ENCODE results near the gene ACOT11. TPM values are rescaled to one million over a fixed set of nuclear protein-coding genes. Genes with fewer than 3 reads are reported as not detected.

The ACOT11 gene
- total RNA-seq, 1 donor from 2014 or later = 0.25 TPM

- peaks cover 9% of the 10 kb centered on the region for H3K9me3 Mint-ChIP-seq (ENCODE audit: low read depth)
- no peak overlapping the region for H3K4me3 Mint-ChIP-seq (ENCODE audit: unreplicated experiment)
- H3K27ac Mint-ChIP-seq (ENCODE audit: unreplicated experiment) = no peak overlapping the region
- H3K27me3 Mint-ChIP-seq (ENCODE audit: low read depth) = peaks cover 2% of the 10 kb centered on the region
- peaks cover 8% of the 10 kb centered on the region for H3K4me1 Mint-ChIP-seq (ENCODE audit: low read depth)
- TF ChIP-seq, protein P1, sequence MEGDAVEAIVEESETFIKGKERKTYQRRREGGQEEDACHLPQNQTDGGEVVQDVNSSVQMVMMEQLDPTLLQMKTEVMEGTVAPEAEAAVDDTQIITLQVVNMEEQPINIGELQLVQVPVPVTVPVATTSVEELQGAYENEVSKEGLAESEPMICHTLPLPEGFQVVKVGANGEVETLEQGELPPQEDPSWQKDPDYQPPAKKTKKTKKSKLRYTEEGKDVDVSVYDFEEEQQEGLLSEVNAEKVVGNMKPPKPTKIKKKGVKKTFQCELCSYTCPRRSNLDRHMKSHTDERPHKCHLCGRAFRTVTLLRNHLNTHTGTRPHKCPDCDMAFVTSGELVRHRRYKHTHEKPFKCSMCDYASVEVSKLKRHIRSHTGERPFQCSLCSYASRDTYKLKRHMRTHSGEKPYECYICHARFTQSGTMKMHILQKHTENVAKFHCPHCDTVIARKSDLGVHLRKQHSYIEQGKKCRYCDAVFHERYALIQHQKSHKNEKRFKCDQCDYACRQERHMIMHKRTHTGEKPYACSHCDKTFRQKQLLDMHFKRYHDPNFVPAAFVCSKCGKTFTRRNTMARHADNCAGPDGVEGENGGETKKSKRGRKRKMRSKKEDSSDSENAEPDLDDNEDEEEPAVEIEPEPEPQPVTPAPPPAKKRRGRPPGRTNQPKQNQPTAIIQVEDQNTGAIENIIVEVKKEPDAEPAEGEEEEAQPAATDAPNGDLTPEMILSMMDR (IDR thresholded peaks at IDR 0.05) = no peak
- peak; percentile 36 for DNase-seq (ENCODE audit: low spot score)
- H3K36me3 Mint-ChIP-seq (ENCODE audit: low read depth) = peaks cover 3% of the 10 kb centered on the region
Observed at GRCh38 chr1:54553602-54554313, 5.7 kb downstream of the ACOT11 start.

- H3K4me3 Mint-ChIP-seq (ENCODE audit: unreplicated experiment) = no peak overlapping the region
- H3K27ac Mint-ChIP-seq (ENCODE audit: unreplicated experiment) = no peak overlapping the region
- TF ChIP-seq, protein P1 (IDR thresholded peaks at IDR 0.05) = no peak
- H3K27me3 Mint-ChIP-seq (ENCODE audit: low read depth) = peaks cover 5% of the 10 kb centered on the region
- H3K4me1 Mint-ChIP-seq (ENCODE audit: low read depth) = peaks cover 8% of the 10 kb centered on the region
- no peak for DNase-seq (ENCODE audit: low spot score)
- H3K9me3 Mint-ChIP-seq (ENCODE audit: low read depth) = peaks cover 9% of the 10 kb centered on the region
- peaks cover 3% of the 10 kb centered on the region for H3K36me3 Mint-ChIP-seq (ENCODE audit: low read depth)
Observed at GRCh38 chr1:54556110-54556509, 8.1 kb downstream of the ACOT11 start.

DNA sequence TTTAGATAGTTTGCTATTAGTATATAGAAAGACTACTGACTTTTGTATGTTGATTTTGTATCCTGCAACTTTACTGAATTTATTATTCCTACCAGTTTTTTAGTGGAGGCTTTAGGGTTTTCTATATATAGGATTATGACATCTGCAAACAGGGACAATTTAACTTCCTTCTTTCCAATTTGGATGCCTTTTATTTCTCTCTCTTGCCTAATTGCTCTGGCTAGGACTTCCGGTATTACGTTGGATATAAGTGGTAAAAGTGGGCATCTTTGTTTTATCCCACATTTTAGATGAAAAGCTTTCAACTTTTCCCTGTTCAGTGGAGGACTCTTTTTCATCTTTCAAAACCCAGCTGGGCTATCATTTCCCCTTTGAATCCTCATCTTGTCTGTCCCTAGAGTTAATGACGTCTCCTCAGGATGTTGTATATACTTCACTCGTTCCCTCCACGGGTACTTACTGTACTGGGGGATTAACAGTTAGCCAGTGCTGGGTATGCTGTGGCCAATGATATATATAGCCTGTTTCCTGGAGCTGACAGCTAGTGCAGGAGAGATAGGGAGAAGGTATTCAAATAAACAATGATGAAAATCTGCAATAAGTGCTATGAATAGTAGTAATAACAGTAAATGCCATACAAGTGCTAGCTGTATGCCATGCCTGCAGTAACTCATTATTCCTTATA, 9.8 kb downstream of the ACOT11 start:
- DNase-seq (ENCODE audit: low spot score) = no peak
- TF ChIP-seq, protein P1 (IDR thresholded peaks at IDR 0.05) = no peak
- Mint-ChIP-seq H3K9me3 (ENCODE audit: low read depth) (peaks cover 9% of the 10 kb centered on the region), H3K27ac (ENCODE audit: unreplicated experiment) (peak overlapping the region; percentile 12), H3K4me3 (ENCODE audit: unreplicated experiment) (no peak overlapping the region), H3K4me1 (ENCODE audit: low read depth) (peaks cover 8% of the 10 kb centered on the region), H3K36me3 (ENCODE audit: low read depth) (peaks cover 3% of the 10 kb centered on the region), H3K27me3 (ENCODE audit: low read depth) (peaks cover 5% of the 10 kb centered on the region)

DNA sequence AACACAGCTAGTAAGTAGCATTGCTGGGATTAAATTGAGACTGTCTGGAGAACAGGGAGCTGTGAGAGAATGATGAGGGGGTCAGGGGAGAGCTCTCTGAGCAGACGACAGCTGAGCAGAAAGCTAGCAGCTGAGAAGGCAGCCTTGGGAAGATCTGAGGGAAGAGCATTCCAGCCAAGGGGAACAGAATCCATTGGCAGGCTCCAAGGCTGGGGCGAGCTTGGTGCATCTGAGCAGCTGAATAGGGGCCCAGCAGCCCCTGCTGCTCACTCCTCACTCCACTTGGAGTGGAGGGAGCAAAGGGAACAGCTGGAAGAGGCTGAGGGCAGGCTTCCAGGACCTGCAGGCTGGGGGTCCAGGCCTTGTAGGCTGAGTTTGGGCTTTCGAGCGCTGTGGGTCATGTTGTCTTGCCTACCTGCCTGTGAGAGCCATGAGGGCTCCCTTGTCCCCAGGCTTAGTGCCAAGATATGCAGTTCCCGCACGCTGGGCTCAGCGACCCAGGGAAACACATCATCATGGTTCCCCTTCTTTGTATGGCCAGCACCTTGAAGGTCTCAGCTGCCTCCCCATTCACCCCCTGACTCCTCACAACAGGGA, 10.5 kb downstream of the ACOT11 start:
- TF ChIP-seq, protein P1 (IDR thresholded peaks at IDR 0.05) = no peak
- Mint-ChIP-seq H3K4me1 (ENCODE audit: low read depth) (peaks cover 8% of the 10 kb centered on the region), H3K4me3 (ENCODE audit: unreplicated experiment) (no peak overlapping the region), H3K36me3 (ENCODE audit: low read depth) (peaks cover 3% of the 10 kb centered on the region), H3K27me3 (ENCODE audit: low read depth) (peaks cover 5% of the 10 kb centered on the region), H3K27ac (ENCODE audit: unreplicated experiment) (no peak overlapping the region), H3K9me3 (ENCODE audit: low read depth) (peaks cover 9% of the 10 kb centered on the region)
- DNase-seq (ENCODE audit: low spot score) = peak; percentile 60

- Mint-ChIP-seq H3K27ac (ENCODE audit: unreplicated experiment) (no peak overlapping the region), H3K36me3 (ENCODE audit: low read depth) (peaks cover 3% of the 10 kb centered on the region), H3K9me3 (ENCODE audit: low read depth) (peaks cover 9% of the 10 kb centered on the region), H3K27me3 (ENCODE audit: low read depth) (peaks cover 5% of the 10 kb centered on the region), H3K4me1 (ENCODE audit: low read depth) (peaks cover 8% of the 10 kb centered on the region), H3K4me3 (ENCODE audit: unreplicated experiment) (no peak overlapping the region)
- TF ChIP-seq, protein P1 (IDR thresholded peaks at IDR 0.05) = no peak
- DNase-seq (ENCODE audit: low spot score) = peak; percentile 73
Observed at GRCh38 chr1:54559111-54559548, 11.1 kb downstream of the ACOT11 start.
